SK-N-SH (cell line): Measurements from ENCODE around the gene ANKRD49.

Experiments
- EP300 ChIP-seq, 2 experiments: IDR thresholded peaks; 2 replicates each; pipeline versions ENCODE4 v1.4.0 to v1.6.1; 2012; ENCODE audit warnings: borderline replicate concordance in 1 of 2, low read depth in 1 of 2, low read length in 1 of 2
- FOXJ3 ChIP-seq: sonication (generic); formaldehyde crosslinking; IDR thresholded peaks from 2 replicates; pipeline ENCODE4 v1.5.1; 2020; ENCODE audit warnings: mild to moderate bottlenecking, missing genetic modification reagents
- MAX ChIP-seq: IDR thresholded peaks from 2 replicates; pipeline ENCODE4 v1.4.0; 2012; ENCODE audit warnings: low read depth
- POLR2AphosphoS5 ChIP-seq: IDR thresholded peaks from 2 replicates; pipeline ENCODE4 v1.6.1; 2012; ENCODE audit warnings: low read depth, low read length
- RAD21 ChIP-seq: IDR thresholded peaks from 2 replicates; pipeline ENCODE4 v1.6.1; 2012; ENCODE audit warnings: mild to moderate bottlenecking, low read length
- RFX5 ChIP-seq: IDR thresholded peaks from 2 replicates; pipeline ENCODE4 v1.6.1; 2012; ENCODE audit warnings: mild to moderate bottlenecking, improper control_type of control experiment, low read length
- RXRA ChIP-seq: IDR thresholded peaks from 2 replicates; pipeline ENCODE4 v1.4.0; 2012; ENCODE audit warnings: low read depth, mild to moderate bottlenecking, borderline replicate concordance
- TF ChIP-seq, protein P1 (sequence below): fragments of 200-600 bp; sonication (generic); IDR thresholded peaks from 2 replicates; pipeline ENCODE4 v1.6.1; 2017; ENCODE audit warnings: antibody characterized with exemption, mild to moderate bottlenecking, moderate library complexity

DNA sequence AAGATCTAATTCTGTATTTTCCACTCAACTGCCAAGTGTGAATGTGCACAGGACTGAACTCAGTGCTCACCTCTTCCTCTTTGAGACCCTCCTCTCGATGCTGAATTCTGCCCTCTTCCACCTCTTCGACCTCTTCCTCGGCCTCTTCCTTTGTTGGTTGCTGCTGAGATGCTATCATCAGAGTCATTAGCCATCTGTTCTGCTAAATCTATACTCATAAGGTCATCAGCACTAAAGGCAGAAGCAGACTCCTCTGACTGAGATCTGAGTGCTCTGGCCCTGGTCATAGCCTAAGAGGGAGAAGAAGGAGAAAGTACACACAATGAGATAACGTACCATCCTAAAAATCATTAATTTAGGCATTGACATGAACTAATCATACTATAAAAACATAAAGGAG, 46.6 kb upstream of the ANKRD49 start:
- TF ChIP-seq MAX (no peak), EP300 (IDR thresholded peaks at IDR 0.05; ENCODE audit: borderline replicate concordance in 1 of 2, low read depth in 1 of 2, low read length in 1 of 2) (no peak), RXRA (no peak), RFX5 (no peak), RAD21 (no peak), POLR2AphosphoS5 (no peak), FOXJ3 (CRISPR knock-in tag) (no peak)
- TF ChIP-seq, protein P1, sequence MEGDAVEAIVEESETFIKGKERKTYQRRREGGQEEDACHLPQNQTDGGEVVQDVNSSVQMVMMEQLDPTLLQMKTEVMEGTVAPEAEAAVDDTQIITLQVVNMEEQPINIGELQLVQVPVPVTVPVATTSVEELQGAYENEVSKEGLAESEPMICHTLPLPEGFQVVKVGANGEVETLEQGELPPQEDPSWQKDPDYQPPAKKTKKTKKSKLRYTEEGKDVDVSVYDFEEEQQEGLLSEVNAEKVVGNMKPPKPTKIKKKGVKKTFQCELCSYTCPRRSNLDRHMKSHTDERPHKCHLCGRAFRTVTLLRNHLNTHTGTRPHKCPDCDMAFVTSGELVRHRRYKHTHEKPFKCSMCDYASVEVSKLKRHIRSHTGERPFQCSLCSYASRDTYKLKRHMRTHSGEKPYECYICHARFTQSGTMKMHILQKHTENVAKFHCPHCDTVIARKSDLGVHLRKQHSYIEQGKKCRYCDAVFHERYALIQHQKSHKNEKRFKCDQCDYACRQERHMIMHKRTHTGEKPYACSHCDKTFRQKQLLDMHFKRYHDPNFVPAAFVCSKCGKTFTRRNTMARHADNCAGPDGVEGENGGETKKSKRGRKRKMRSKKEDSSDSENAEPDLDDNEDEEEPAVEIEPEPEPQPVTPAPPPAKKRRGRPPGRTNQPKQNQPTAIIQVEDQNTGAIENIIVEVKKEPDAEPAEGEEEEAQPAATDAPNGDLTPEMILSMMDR = no peak
